Activated CD4-positive, alpha-beta T cell treated with anti-CD3 and anti-CD28 coated beads, Interleukin-2, Interleukin-4, amounts not matched to agents 100 ng/mL and 50 ng/mL, durations not matched to agents 16 hours and 8 hours (primary cell): ENCODE data around the gene CREB3L2.
"Not testable (repeated sequence)": the region's sequence is repeated elsewhere in the genome, so short reads cannot be mapped to it uniquely, and the experiment has no call there.

Source experiments
- DNase-seq: peaks from one replicate; pipeline ENCODE4 v3.0.0-alpha.2; 2020; ENCODE audit warnings: low spot score

Gene CREB3L2

DNA sequence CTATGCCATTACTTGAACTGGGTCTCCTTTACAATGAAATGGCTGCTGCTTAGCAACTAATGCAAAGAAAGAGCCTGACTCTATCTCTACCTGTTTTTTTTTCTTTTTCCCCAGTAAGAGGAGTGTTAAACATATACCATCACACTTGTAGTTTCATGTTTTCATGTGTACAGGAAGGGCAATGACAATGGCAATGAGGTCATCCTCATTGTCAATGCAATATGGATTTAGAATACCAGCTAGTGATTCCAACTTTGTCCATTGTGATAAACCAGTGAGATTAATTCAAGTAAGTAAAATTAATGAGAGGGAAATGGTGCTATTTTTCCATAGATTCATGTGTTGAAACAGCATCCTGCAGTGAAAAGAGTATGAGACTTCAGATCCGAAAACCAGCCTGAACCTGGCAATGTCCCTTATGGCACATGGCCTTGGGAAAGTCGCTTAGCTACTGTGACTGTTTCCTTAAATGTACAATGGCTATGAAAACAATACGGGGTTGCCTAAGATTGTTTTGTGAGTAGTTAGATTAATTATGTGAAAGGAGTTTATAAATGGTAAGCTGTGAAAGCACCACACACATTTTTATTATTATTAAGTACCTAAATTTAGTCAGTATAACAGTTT, 166.3 kb downstream of the CREB3L2 start:
- no peak for DNase-seq

GRCh38 chr7:137834552-137834951, 167.3 kb downstream of the CREB3L2 start:
- no peak for DNase-seq

DNA sequence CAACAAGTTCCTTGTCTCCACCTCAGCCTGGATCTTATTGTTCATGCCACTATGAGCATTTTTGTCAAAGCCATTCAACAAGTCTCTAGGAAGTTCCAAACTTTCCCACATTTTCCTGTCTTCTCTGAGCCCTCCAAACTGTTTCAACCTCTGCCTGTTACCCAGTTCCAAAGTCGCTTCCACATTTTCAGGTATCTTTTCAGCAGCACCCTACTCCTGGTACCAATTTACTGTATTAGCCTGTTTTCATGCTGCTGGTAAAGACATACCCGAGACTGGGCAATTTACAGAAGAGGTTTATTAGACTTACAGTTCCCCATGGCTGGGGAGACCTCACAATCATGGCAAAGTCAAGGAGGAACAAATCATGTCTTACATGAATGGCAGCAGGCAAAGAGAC, 168.9 kb downstream of the CREB3L2 start:
- not testable (repeated sequence) for DNase-seq

DNA sequence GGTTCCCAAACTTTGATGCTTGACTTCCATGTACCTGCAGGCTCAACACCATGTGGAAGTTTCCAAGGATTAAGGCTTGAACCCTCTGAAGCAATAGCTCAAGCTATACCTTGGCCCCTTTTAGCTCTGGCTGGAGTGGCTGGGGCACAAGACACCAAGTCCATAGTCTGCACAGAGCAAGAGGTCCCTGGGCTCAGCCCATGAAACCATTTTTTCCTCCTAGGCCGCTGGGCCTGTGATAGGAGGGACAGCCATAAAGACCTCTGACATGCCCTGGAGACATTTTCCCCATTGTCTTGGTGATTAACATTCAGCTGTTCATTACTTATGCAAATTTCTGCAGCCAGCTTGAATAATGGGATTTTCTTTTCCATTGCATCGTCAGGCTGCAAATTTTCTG, 169.5 kb downstream of the CREB3L2 start:
- no peak for DNase-seq

- DNase-seq, result not testable (repeated sequence)
Observed at GRCh38 chr7:137831555-137831954, 170.3 kb downstream of the CREB3L2 start.

- DNase-seq, result no peak
Observed at GRCh38 chr7:137829337-137829992, 172.4 kb downstream of the CREB3L2 start.

GRCh38 chr7:137828456-137828855, 173.4 kb downstream of the CREB3L2 start:
- DNase-seq, result no peak

DNA sequence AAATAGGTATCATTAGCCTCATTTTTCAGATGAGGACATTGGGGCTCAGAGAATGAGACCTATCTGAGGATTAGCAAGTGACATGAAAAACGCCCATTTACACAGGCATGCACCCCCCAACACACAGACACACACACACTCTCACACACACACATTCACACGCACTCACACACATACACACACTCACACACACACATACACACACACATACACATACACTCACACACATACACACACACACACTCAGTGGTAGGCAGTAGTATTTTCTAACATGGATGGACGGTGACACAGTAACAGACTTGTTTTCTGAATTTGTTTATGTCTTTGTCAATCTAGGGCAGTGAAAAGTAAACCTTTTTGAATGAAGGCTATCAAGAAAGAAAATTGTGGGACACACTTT, 176.4 kb downstream of the CREB3L2 start:
- no peak for DNase-seq
